ENCODE results near the gene VPS37B.

- TF ChIP-seq, protein P1, sequence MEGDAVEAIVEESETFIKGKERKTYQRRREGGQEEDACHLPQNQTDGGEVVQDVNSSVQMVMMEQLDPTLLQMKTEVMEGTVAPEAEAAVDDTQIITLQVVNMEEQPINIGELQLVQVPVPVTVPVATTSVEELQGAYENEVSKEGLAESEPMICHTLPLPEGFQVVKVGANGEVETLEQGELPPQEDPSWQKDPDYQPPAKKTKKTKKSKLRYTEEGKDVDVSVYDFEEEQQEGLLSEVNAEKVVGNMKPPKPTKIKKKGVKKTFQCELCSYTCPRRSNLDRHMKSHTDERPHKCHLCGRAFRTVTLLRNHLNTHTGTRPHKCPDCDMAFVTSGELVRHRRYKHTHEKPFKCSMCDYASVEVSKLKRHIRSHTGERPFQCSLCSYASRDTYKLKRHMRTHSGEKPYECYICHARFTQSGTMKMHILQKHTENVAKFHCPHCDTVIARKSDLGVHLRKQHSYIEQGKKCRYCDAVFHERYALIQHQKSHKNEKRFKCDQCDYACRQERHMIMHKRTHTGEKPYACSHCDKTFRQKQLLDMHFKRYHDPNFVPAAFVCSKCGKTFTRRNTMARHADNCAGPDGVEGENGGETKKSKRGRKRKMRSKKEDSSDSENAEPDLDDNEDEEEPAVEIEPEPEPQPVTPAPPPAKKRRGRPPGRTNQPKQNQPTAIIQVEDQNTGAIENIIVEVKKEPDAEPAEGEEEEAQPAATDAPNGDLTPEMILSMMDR (IDR thresholded peaks at IDR 0.05): no peak
- TF ChIP-seq POLR2A (IDR thresholded peaks at IDR 0.05): no peak
Measured at GRCh38 chr12:122852336-122853275, 43.3 kb downstream of the VPS37B start.
